LNCAP (cell line): ENCODE data around the gene ASCC3.
A peak's percentile ranks its signal among the peaks of the same experiment; 100 is the strongest.

ENCODE experiments used
- TF ChIP-seq, protein P1 (sequence below): fragments of 450-650 bp; IDR thresholded peaks from 2 replicates; pipeline ENCODE4 v1.5.1; 2017; ENCODE audit warnings: mild to moderate bottlenecking

The ASCC3 gene

DNA sequence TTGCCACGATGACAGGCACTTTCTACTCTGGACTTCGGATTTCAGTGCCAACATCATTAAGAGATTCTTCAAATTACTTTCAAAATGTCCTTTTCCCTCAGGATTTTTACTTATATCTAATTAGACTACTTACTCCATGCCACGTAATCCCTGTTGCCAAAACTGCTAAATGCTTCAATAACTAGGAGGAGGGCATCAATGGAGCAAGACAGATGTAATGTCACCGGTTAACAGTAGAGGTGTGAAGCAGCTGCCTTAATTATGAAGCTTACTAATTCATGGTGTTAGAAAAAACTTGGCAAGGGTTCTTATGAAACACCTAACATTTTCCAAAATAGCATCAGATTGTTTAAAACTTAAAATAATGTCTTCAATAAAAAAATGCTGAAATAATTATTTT, 305.2 kb downstream of the ASCC3 start:
- TF ChIP-seq, protein P1, sequence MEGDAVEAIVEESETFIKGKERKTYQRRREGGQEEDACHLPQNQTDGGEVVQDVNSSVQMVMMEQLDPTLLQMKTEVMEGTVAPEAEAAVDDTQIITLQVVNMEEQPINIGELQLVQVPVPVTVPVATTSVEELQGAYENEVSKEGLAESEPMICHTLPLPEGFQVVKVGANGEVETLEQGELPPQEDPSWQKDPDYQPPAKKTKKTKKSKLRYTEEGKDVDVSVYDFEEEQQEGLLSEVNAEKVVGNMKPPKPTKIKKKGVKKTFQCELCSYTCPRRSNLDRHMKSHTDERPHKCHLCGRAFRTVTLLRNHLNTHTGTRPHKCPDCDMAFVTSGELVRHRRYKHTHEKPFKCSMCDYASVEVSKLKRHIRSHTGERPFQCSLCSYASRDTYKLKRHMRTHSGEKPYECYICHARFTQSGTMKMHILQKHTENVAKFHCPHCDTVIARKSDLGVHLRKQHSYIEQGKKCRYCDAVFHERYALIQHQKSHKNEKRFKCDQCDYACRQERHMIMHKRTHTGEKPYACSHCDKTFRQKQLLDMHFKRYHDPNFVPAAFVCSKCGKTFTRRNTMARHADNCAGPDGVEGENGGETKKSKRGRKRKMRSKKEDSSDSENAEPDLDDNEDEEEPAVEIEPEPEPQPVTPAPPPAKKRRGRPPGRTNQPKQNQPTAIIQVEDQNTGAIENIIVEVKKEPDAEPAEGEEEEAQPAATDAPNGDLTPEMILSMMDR: no peak

DNA sequence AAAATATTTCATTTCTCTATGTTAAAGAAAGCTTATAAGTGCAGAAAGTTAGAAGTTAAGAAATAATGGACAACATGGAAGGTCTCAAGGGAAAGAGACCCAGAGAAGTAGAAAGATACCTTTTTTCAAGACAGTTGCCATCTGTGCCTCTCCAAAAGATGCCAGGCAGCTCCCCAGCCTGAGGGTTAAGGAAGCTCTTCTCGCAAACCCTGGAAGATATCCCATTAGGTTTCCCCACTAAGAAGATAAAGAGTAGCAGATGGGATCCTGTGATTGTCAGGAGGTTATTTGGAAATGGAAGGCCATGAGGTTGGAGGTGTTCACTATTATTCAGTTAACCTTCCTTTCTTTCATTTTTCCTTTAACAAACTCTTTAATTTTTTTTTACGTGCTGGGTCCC, 306.3 kb downstream of the ASCC3 start:
- TF ChIP-seq, protein P1: no peak

DNA sequence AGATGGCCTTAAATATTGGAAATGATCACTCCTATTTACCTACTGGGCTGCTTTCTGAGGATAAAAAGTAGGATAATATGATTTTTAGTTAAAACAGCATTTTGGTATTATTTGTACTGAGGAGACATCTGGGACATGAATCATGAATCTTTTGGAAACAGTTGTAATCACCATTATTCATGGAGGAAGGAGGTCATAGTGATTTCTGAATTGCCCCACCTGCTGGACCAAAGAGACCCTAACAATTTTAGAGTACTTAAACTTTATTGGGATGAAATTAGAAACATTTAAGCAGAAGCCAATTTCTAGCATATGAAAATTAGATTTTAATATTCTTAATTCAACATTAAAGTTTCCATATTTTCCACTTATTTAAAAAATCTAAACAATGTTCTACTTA, 308.0 kb downstream of the ASCC3 start:
- TF ChIP-seq, protein P1: peak; percentile 61

DNA sequence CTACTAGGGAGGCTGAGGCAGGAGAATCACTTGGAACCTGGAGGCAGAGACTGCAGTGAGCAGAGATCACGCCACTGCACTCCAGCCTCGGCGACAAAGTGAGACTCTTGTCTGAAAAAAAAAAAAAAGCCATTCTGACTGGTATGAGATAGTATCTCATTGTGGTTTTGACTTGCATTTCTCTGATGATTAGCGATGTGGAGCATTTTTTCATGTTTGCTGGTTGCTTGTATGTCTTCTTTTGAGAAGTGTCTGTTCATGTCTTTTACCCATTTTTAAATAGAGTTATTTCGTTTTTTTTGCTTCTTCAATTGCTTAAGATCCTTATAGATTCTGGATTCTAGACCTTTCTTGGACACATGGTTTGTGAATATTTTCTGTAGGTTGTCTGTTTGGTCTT, 312.9 kb downstream of the ASCC3 start:
- TF ChIP-seq, protein P1: no peak

DNA sequence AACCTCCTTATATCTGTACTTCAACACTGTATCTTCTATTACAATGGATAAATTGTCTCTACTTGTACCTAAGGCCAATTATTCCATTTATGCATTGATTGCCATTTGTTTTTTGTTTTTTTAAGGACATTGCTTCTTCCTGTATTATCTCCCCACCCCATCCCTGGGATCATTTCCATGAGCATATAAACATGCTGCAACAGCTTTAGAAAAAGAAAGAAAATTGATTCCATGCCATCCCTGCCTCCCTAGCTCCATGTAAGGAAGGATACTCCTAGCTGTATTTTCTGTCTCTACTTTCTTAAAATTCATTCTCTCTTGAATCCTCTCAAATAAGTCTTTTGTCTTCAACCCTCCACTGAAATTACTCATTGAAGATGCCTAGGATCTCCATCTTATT, 314.6 kb downstream of the ASCC3 start:
- TF ChIP-seq, protein P1: no peak

DNA sequence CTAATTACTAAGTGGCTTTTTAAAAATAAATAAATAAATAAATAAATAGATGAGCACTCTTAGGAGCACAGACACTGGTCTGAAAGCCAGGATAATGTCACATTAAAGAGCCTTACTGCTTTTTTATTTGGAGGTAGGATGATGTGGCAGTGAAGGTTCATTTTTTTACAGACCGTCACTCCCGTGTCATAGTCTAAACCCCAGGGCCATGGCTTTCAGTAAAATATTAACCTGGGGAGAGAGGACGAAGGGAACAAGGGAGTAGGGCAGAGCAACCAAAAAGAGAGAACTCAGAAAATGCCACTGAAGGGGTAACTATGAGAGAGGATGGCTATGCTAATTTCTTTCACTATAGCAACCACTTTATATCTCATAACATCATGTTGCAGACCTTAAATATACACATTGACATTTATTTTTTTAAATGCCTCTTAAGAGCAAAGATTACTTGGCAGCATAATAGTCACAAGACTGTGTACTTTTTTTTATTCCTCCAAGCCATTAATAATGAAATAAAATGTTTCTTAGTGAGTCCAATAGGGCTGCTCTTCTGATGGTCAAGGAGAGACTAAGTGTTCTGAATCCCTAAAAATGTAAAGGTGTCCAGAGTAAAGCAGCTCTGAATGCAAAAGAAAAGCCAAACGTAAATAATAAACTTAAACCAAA, 315.6 kb downstream of the ASCC3 start:
- TF ChIP-seq, protein P1: no peak

DNA sequence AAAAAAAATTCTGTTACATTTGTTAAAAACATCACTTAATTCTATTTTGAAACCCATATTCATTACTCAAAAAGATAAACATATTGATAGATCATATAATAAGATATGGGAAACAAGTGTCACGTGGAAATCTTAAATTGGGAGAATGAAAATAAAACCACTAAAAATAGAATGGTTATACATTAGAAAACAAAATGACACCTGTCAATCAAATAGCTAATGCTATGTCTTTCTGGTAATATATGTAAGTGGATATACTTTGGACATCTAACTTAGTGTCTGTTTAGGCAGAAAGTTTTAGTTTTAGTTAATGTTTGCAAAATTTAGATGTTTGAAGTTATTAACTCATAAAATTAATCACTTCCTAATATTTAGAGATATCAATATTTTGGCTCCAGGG, 321.3 kb downstream of the ASCC3 start:
- TF ChIP-seq, protein P1: no peak

DNA sequence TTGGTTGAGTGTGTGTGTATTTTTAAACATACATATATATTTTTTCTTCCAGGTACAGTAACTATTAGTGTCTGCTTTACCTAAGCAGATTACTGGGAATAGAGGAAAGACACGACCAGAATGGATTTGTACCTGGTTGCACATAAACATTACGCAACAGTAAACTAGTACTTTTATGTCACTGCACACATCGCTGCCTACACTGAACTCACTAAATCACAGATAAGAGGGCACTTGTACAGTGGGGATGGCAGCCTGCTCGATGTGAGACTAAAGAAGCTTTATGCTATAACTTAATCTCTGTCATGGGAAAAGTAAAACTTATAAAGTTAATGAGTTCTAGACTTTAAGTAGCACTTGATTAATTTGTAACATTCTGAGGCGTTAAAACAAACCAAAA, 326.9 kb downstream of the ASCC3 start:
- TF ChIP-seq, protein P1: no peak
